ENCODE measurements around the gene TACC3. TPM values are rescaled to one million over a fixed set of nuclear protein-coding genes. Genes with fewer than 3 reads are reported as not detected.

TACC3 gene
- polyA plus RNA-seq, 1 of the 3 experiments (the other 2 are of a cell fraction): 49.5 TPM

DNA sequence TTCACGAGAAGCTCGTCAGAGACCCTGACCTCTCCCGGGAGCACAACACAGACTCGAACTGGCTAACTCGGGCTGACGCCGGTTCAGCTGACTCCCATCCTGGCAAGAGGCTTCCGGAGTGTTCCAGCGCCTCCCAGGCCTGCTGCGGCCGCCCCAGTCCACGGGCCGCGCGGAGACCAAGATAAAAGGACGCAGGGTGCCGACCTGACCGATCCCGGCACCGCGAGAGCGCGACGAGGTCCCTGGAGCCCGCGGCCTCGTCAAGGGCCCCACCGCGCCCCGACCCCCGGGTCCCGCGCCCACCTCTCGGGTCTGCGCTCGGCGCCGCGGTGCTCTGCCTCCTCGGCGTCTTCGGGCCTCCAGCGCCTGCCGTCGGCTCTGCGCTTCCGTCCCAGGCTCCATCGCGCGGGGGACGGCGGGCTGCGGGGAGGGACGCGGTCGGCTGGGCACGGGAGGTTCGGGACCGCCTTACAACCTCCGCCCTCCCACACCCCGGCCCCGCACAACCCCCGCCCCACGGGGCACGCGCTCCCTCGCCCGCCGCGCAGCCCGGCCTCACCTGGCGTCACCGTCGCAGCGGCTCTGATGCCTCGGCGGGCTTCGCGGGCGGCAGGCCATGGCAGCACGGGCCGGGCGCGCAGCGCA lies 9.6 kb upstream of the TACC3 start (continued):
- TF ChIP-seq, protein P1, sequence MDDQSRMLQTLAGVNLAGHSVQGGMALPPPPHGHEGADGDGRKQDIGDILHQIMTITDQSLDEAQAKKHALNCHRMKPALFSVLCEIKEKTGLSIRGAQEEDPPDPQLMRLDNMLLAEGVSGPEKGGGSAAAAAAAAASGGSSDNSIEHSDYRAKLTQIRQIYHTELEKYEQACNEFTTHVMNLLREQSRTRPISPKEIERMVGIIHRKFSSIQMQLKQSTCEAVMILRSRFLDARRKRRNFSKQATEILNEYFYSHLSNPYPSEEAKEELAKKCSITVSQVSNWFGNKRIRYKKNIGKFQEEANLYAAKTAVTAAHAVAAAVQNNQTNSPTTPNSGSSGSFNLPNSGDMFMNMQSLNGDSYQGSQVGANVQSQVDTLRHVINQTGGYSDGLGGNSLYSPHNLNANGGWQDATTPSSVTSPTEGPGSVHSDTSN (IDR thresholded peaks at IDR 0.05): no peak
- peak in 1 of 2 experiments; percentile 21; a peak in 1 of 4 replicates for TF ChIP-seq EP300 (IDR thresholded peaks at IDR 0.05; ENCODE audit: borderline replicate concordance in 1 of 2, low read depth in 1 of 2, low read length in 1 of 2)
- TF ChIP-seq ELF1 (IDR thresholded peaks at IDR 0.05): no peak
- no peak for TF ChIP-seq CHD2 (IDR thresholded peaks at IDR 0.05; ENCODE audit: low read length, partially characterized antibody)

DNA sequence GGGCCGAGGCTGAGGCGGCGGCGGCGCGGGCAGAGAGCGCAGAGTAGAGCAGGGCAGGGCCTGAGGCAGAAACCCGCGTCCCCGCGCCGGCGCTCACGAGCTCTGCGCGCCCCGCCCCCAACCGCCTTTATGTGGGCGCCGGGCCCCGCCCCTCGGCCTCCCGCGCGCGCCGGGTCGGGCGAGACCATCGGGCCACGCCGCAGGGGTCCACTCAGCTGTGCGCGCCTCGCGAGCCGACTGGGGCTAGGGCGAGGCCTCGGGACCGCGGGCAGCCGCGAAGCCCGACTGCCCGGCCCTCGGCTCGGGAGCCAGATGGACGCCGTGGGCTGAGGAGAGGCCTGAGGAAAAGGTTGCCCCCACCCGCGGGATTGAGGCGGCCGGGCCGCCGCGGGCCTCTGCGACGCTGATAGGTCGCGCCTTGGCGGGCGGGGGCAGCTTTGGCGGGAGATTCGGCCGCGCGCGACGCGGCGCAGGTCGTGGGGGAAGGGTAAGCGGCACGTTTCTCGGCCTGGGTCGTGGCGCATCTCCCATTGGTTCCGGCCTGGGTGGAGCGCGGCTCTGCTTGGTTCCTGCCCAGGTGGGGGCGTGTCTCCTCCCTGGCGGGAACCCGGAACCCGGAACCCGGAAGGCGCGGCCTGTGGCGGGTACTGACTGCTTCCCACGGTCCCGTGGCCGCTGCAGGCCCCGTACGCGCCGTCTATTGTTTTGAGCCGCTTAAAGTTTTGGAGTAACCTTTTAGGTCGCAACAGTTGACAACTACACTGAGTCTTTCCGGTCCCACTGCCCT lies 8.9 kb upstream of the TACC3 start, which contains the start of gene SLBP:
SLBP (minus strand) TSS at position 104 of the 787 bp plus-strand sequence. CDS start 131 bp downstream, outside the sequence.
- CTCF ChIA-PET: interaction anchor here (0.6 to 2.1 kb wide), 5 partner anchors 8 to 187 kb away, joined by 3 to 19 read pairs (median 4); partner anchors contain the start of genes TACC3 and TMEM129
- WGBS (ENCODE audit: low lambda C conversion rate): 0% methylated on average over 2 of the region's 98 CpGs
- Histone ChIP-seq H3F3A (replicated peaks; ENCODE audit: insufficient read depth) (peaks cover 24% of the 10 kb centered on the region), H3K36me3 (replicated peaks in 1 of 2; ENCODE audit: control insufficient read depth in 1 of 2, insufficient read depth in 2 of 2, low read length in 1 of 2) (peaks cover 18 to 27% of the 10 kb centered on the region in 2 experiments), H3K4me3 (ENCODE audit: low read depth in 2 of 2, low read length in 1 of 2) (peak within 1 kb of the TSS; percentile 77 to 97), H3K9me2 (no peaks in the 10 kb centered on the region), H3K27me3 (ENCODE audit: insufficient read depth) (no peaks in the 10 kb centered on the region), H3K27ac (ENCODE audit: low read depth in 2 of 2, low read length in 1 of 2) (peak within 1 kb of the TSS; percentile 90 to 97), H2AFZ (ENCODE audit: low read depth) (peak within 1 kb of the TSS; percentile 93), H4K20me1 (ENCODE audit: insufficient read depth) (peaks cover 31% of the 10 kb centered on the region), H3K9ac (peak within 1 kb of the TSS; percentile 100), H3K4me1 (ENCODE audit: control insufficient read depth in 1 of 2, insufficient read depth in 2 of 2, low read depth in 1 of 2, low read length in 1 of 2) (peaks cover 14 to 23% of the 10 kb centered on the region in 2 experiments; a peak in 2 of 4 replicates), H3K9me3 (no peaks in the 10 kb centered on the region), H3K79me2 (ENCODE audit: insufficient read depth) (peaks cover 88% of the 10 kb centered on the region), H3K4me2 (peak within 1 kb of the TSS; percentile 99)
- POLR2A ChIA-PET: interaction anchor here (0.7 to 2.1 kb wide), 5 partner anchors 8 to 68 kb away, joined by 3 to 16 read pairs (median 4); partner anchors contain the start of genes TACC3 and TMEM129
- peak; percentile 97 for DNase-seq
- TF ChIP-seq SMC3 (IDR thresholded peaks at IDR 0.05; ENCODE audit: low read depth, low read length) (no peak), RCOR1 (IDR thresholded peaks at IDR 0.05; ENCODE audit: low read length) (no peak), YY1 (IDR thresholded peaks at IDR 0.05; ENCODE audit: low read depth) (no peak), GABPA (IDR thresholded peaks at IDR 0.05; ENCODE audit: low read depth) (peak; percentile 71), NRF1 (IDR thresholded peaks at IDR 0.05; ENCODE audit: low read depth, low read length) (peak; percentile 61), FOXM1 (IDR thresholded peaks at IDR 0.05; ENCODE audit: low read depth) (0 out of 2 replicates have a peak, but pooled peaks have one; percentile 49), SIN3A (IDR thresholded peaks at IDR 0.05; ENCODE audit: borderline replicate concordance, low read depth, low read length) (peak; percentile 98; the same call in 1 of the 2 replicates), EZH2phosphoT487 (IDR thresholded peaks at IDR 0.05; ENCODE audit: borderline replicate concordance, low read depth) (no peak), TAF1 (IDR thresholded peaks at IDR 0.05; ENCODE audit: borderline replicate concordance, low read depth, low read length) (peak; percentile 88), POLR2AphosphoS5 (IDR thresholded peaks at IDR 0.05; ENCODE audit: low read depth, low read length) (peak; percentile 64; the same call in 1 of the 2 replicates), FOXJ3 (CRISPR knock-in tag; IDR thresholded peaks at IDR 0.05) (no peak), TEAD4 (IDR thresholded peaks at IDR 0.05; ENCODE audit: borderline replicate concordance, insufficient read depth) (no peak), RXRA (IDR thresholded peaks at IDR 0.05; ENCODE audit: borderline replicate concordance, low read depth) (0 out of 2 replicates have a peak, but pooled peaks have one; percentile 10), EP300 (IDR thresholded peaks at IDR 0.05; ENCODE audit: borderline replicate concordance in 1 of 2, low read depth in 1 of 2, low read length in 1 of 2) (peak in 1 of 2 experiments; percentile 38; a peak in 1 of 4 replicates), GATA2 (CRISPR knock-in tag; IDR thresholded peaks at IDR 0.05) (no peak)
- TF ChIP-seq, protein P2, sequence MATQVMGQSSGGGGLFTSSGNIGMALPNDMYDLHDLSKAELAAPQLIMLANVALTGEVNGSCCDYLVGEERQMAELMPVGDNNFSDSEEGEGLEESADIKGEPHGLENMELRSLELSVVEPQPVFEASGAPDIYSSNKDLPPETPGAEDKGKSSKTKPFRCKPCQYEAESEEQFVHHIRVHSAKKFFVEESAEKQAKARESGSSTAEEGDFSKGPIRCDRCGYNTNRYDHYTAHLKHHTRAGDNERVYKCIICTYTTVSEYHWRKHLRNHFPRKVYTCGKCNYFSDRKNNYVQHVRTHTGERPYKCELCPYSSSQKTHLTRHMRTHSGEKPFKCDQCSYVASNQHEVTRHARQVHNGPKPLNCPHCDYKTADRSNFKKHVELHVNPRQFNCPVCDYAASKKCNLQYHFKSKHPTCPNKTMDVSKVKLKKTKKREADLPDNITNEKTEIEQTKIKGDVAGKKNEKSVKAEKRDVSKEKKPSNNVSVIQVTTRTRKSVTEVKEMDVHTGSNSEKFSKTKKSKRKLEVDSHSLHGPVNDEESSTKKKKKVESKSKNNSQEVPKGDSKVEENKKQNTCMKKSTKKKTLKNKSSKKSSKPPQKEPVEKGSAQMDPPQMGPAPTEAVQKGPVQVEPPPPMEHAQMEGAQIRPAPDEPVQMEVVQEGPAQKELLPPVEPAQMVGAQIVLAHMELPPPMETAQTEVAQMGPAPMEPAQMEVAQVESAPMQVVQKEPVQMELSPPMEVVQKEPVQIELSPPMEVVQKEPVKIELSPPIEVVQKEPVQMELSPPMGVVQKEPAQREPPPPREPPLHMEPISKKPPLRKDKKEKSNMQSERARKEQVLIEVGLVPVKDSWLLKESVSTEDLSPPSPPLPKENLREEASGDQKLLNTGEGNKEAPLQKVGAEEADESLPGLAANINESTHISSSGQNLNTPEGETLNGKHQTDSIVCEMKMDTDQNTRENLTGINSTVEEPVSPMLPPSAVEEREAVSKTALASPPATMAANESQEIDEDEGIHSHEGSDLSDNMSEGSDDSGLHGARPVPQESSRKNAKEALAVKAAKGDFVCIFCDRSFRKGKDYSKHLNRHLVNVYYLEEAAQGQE (IDR thresholded peaks at IDR 0.05; ENCODE audit: low read depth, low read length): peak; percentile 16; the same call in 1 of the 2 replicates
- TF ChIP-seq, protein P3, sequence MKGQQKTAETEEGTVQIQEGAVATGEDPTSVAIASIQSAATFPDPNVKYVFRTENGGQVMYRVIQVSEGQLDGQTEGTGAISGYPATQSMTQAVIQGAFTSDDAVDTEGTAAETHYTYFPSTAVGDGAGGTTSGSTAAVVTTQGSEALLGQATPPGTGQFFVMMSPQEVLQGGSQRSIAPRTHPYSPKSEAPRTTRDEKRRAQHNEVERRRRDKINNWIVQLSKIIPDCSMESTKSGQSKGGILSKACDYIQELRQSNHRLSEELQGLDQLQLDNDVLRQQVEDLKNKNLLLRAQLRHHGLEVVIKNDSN (IDR thresholded peaks at IDR 0.05; ENCODE audit: borderline replicate concordance, low read depth): 0 out of 2 replicates have a peak, but pooled peaks have one; percentile 4
- TF ChIP-seq, protein P4, sequence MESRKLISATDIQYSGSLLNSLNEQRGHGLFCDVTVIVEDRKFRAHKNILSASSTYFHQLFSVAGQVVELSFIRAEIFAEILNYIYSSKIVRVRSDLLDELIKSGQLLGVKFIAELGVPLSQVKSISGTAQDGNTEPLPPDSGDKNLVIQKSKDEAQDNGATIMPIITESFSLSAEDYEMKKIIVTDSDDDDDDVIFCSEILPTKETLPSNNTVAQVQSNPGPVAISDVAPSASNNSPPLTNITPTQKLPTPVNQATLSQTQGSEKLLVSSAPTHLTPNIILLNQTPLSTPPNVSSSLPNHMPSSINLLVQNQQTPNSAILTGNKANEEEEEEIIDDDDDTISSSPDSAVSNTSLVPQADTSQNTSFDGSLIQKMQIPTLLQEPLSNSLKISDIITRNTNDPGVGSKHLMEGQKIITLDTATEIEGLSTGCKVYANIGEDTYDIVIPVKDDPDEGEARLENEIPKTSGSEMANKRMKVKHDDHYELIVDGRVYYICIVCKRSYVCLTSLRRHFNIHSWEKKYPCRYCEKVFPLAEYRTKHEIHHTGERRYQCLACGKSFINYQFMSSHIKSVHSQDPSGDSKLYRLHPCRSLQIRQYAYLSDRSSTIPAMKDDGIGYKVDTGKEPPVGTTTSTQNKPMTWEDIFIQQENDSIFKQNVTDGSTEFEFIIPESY (IDR thresholded peaks at IDR 0.05; ENCODE audit: borderline replicate concordance, low read depth): no peak

Measured in SK-N-SH (cell line).